ENCODE results near the gene PIM1. TPM values are rescaled to one million over a fixed set of nuclear protein-coding genes. Genes with fewer than 3 reads are reported as not detected.

The PIM1 gene
- total and polyA plus RNA-seq, 9 of the 15 experiments (the other 6 are each of a cell fraction or from before 2014, with no cell fraction given): 19.0 to 789 (median 212) TPM

DNA sequence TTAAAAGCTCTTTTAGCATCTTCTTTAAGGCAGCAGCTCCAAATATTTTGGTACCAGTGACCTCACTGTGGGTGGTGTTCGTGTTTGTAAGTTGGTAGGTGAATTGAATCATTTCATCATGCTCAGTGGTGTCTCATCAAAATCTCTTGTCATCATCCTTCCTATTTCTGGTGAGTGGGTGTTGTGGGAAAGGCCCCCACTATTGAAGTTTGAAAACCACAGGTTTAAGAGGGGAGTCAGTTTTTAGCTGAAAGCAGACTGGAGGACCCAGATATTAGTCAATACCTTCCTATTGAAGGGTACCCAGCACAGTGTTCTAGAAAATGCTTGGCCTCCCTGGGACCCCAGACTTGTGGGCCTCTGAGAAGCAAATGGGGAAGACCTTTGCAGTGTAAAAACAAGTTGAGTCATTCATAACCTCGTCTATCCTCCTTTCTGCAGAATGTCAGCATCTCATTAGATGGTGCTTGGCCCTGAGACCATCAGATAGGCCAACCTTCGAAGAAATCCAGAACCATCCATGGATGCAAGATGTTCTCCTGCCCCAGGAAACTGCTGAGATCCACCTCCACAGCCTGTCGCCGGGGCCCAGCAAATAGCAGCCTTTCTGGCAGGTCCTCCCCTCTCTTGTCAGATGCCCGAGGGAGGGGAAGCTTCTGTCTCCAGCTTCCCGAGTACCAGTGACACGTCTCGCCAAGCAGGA lies 3.7 kb downstream of the PIM1 start (continued):
- TF ChIP-seq NCOA2 (IDR thresholded peaks at IDR 0.05; ENCODE audit: partially characterized antibody in 2 of 2) (no peak), SIX5 (IDR thresholded peaks at IDR 0.05; ENCODE audit: borderline replicate concordance in 1 of 2, insufficient read depth in 1 of 2, low read depth in 1 of 2, low read length in 2 of 2) (no peak), ZNF764 (CRISPR knock-in tag; IDR thresholded peaks at IDR 0.05; ENCODE audit: low read depth) (no peak), SIRT6 (IDR thresholded peaks at IDR 0.05; ENCODE audit: low read depth, low read length) (peak; percentile 21), HNRNPL (IDR thresholded peaks at IDR 0.05; ENCODE audit: low read depth, low read length) (no peak), CXXC5 (CRISPR knock-in tag; IDR thresholded peaks at IDR 0.05) (peak; percentile 40; the same call in 1 of the 2 replicates), CAMTA2 (CRISPR knock-in tag; conservative IDR thresholded peaks at IDR 0.05) (0 out of 2 replicates have a peak, but pooled peaks have one; percentile 10), SREBF2 (CRISPR knock-in tag; IDR thresholded peaks at IDR 0.05) (no peak), POU5F1 (IDR thresholded peaks at IDR 0.05; ENCODE audit: borderline replicate concordance, low read depth, low read length, partially characterized antibody) (no peak), CC2D1A (IDR thresholded peaks at IDR 0.05) (no peak; the same call in 1 of the 2 replicates), ZNF707 (CRISPR knock-in tag; conservative IDR thresholded peaks at IDR 0.05) (no peak), CEBPB (tag; IDR thresholded peaks at IDR 0.05) (0 out of 2 replicates have a peak, but pooled peaks have one; percentile 27), ZNF75A (CRISPR knock-in tag; IDR thresholded peaks at IDR 0.05) (no peak), TSC22D4 (tag; IDR thresholded peaks at IDR 0.05) (no peak), ZNF436 (CRISPR knock-in tag; IDR thresholded peaks at IDR 0.05) (peak; percentile 32; the same call in 1 of the 2 replicates), ZNF717 (CRISPR knock-in tag; IDR thresholded peaks at IDR 0.05) (0 out of 2 replicates have a peak, but pooled peaks have one; percentile 34), SMAD1 (IDR thresholded peaks at IDR 0.05; ENCODE audit: low read depth, low read length, partially characterized antibody) (no peak)
- TF ChIP-seq, protein P1, sequence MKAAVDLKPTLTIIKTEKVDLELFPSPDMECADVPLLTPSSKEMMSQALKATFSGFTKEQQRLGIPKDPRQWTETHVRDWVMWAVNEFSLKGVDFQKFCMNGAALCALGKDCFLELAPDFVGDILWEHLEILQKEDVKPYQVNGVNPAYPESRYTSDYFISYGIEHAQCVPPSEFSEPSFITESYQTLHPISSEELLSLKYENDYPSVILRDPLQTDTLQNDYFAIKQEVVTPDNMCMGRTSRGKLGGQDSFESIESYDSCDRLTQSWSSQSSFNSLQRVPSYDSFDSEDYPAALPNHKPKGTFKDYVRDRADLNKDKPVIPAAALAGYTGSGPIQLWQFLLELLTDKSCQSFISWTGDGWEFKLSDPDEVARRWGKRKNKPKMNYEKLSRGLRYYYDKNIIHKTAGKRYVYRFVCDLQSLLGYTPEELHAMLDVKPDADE (conservative IDR thresholded peaks at IDR 0.05; ENCODE audit: control insufficient read depth, low read depth, low read length): no peak
- TF ChIP-seq, protein P2, sequence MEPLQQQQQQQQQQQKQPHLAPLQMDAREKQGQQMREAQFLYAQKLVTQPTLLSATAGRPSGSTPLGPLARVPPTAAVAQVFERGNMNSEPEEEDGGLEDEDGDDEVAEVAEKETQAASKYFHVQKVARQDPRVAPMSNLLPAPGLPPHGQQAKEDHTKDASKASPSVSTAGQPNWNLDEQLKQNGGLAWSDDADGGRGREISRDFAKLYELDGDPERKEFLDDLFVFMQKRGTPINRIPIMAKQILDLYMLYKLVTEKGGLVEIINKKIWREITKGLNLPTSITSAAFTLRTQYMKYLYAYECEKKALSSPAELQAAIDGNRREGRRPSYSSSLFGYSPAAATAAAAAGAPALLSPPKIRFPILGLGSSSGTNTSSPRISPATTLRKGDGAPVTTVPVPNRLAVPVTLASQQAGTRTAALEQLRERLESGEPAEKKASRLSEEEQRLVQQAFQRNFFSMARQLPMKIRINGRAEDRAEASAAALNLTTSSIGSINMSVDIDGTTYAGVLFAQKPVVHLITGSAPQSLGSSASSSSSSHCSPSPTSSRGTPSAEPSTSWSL (CRISPR knock-in tag; IDR thresholded peaks at IDR 0.05; ENCODE audit: borderline replicate concordance): no peak
- TF ChIP-seq, protein P3, sequence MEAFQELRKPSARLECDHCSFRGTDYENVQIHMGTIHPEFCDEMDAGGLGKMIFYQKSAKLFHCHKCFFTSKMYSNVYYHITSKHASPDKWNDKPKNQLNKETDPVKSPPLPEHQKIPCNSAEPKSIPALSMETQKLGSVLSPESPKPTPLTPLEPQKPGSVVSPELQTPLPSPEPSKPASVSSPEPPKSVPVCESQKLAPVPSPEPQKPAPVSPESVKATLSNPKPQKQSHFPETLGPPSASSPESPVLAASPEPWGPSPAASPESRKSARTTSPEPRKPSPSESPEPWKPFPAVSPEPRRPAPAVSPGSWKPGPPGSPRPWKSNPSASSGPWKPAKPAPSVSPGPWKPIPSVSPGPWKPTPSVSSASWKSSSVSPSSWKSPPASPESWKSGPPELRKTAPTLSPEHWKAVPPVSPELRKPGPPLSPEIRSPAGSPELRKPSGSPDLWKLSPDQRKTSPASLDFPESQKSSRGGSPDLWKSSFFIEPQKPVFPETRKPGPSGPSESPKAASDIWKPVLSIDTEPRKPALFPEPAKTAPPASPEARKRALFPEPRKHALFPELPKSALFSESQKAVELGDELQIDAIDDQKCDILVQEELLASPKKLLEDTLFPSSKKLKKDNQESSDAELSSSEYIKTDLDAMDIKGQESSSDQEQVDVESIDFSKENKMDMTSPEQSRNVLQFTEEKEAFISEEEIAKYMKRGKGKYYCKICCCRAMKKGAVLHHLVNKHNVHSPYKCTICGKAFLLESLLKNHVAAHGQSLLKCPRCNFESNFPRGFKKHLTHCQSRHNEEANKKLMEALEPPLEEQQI (IDR thresholded peaks at IDR 0.05): no peak
- TF ChIP-seq, protein P4, sequence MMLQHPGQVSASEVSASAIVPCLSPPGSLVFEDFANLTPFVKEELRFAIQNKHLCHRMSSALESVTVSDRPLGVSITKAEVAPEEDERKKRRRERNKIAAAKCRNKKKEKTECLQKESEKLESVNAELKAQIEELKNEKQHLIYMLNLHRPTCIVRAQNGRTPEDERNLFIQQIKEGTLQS (IDR thresholded peaks at IDR 0.05): peak; percentile 86
- TF ChIP-seq, protein P4 (CRISPR knock-in tag; conservative IDR thresholded peaks at IDR 0.05): no peak
